HUES6 (cell line): Measurements from ENCODE around the gene SLCO2B1.

Experiments
- H3K27ac ChIP-seq: 2 replicates; pipeline ENCODE4 v1.7.0; 2013; ENCODE audit warnings: low read depth, mild to moderate bottlenecking, low read length, inconsistent platforms
- H3K27me3 ChIP-seq: 2 replicates; pipeline ENCODE4 v1.6.1; 2013; ENCODE audit warnings: low read length; ENCODE audit not compliant: control insufficient read depth, insufficient read depth
- H3K36me3 ChIP-seq: 2 replicates; pipeline ENCODE4 v1.6.1; 2013; ENCODE audit warnings: low read length; ENCODE audit not compliant: control insufficient read depth, insufficient read depth
- H3K4me1 ChIP-seq: 2 replicates; pipeline ENCODE4 v1.6.1; 2013; ENCODE audit warnings: low read length; ENCODE audit not compliant: control insufficient read depth, insufficient read depth
- H3K4me3 ChIP-seq: 2 replicates; pipeline ENCODE4 v1.5.1; 2013; ENCODE audit warnings: low read depth, low read length
- H3K9ac ChIP-seq: one replicate; pipeline ENCODE4 v1.6.1; 2013; ENCODE audit warnings: mild to moderate bottlenecking, low read length
- H3K9me3 ChIP-seq: 2 replicates; pipeline ENCODE4 v1.6.1; 2013; ENCODE audit warnings: low read depth, low read length; ENCODE audit not compliant: control insufficient read depth, insufficient read depth

The SLCO2B1 gene

DNA sequence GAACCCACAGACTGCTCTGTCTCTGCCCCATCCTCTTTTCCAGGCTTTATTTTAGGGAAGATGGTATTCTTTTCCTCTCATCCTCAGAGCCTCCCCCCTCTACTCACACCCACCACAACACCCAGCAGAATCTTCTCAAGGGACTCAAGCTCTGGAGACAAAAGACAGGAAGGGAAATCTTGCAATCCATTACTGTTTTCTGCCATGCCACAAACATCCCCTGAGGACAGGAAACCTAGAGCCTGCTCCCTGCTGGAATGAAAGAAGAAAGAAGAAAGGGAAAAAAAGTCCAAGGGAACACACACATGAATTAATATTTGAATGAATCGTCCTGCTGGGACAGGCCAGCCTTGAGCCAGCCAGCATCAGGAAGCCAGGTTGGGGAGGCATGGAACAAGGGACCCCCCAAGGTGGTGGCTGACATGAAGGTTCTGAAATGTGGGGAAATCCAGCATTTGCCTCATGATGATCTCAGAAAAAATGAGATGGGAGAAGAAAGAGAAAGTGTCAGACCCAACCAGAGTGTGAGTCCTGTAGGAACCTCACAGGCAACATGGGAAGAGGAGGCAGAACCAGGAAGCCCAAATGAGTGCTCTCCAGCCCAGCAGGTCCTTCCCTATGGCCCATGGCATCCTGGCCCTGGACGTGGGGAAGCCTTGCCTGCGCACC, 34.0 kb downstream of the SLCO2B1 start:
- Histone ChIP-seq H3K27ac (no peak overlapping the region), H3K9ac (no peak overlapping the region), H3K27me3 (no peaks in the 10 kb centered on the region), H3K36me3 (no peaks in the 10 kb centered on the region), H3K4me1 (peaks cover 10% of the 10 kb centered on the region), H3K4me3 (no peak overlapping the region; the same call in 1 of the 2 replicates), H3K9me3 (no peaks in the 10 kb centered on the region)

DNA sequence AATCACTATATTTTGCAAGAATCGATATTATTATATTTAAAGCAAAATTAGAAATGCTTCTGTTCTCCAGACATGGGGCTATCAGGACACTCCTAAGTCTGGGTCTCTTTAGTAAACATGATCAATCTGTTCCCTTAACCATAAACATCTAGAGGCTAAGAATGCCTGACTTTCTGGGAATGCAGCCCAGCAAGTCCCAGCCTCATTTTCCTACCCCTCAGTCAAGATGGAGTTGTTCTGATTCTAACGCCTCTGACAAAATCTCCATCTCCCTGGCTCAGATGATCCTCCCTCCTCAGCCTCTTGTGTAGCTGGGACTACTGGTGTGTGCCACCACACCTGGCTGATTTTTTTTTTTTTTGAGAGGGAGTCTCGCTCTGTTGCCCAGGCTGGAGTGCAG, 35.0 kb downstream of the SLCO2B1 start:
- Histone ChIP-seq H3K27me3 (no peaks in the 10 kb centered on the region), H3K36me3 (no peaks in the 10 kb centered on the region), H3K27ac (no peak overlapping the region), H3K4me1 (peaks cover 11% of the 10 kb centered on the region), H3K4me3 (no peak overlapping the region), H3K9me3 (no peaks in the 10 kb centered on the region), H3K9ac (no peak overlapping the region)

DNA sequence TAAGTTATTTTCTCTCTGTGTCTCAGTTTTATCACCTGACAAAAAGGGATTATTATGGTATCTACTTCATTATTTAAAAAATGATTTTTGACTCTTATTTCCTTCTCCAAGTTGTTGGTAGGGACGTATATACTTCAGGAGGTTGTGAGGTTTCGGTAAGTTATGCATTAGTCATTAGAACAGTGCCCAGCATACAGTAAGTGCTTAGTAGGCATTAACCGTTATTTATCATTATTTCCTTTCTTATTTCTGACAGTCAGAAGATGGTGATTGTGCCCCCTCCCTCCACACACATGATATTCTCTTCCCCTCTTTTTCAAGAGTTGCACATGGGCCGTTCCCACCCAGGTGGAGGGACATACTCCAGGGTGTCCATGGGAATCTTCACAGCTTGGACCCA, 36.1 kb downstream of the SLCO2B1 start:
- no peak overlapping the region for H3K9ac ChIP-seq
- no peak overlapping the region for H3K27ac ChIP-seq
- peaks cover 22% of the 10 kb centered on the region for H3K4me1 ChIP-seq

DNA sequence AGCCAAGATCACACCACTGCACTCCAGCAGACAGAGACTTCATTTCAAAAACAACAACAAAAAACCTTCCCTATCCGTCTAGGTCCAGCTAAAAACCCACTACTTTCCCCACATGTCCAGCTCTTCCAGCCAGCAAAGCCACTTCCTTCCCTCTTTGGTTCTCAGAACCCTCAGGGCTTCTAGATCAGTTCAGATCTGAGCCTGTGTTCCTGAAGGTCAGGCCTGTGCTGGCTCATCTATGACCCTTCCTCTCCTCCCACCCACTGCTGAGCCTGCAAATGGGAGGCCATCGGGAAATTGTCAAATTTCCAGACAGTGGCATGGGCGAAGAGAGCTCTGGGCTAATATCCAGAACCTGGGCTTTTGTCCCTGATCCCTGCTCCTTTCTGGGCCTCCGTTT, 37.8 kb downstream of the SLCO2B1 start:
- Histone ChIP-seq H3K4me1 (peaks cover 25% of the 10 kb centered on the region), H3K27me3 (no peaks in the 10 kb centered on the region), H3K27ac (no peak overlapping the region), H3K9me3 (no peaks in the 10 kb centered on the region), H3K9ac (no peak overlapping the region), H3K4me3 (no peak overlapping the region), H3K36me3 (no peaks in the 10 kb centered on the region)

More for the DNA sequence above, 36.1 kb downstream of the SLCO2B1 start:
- Histone ChIP-seq H3K4me3 (no peak overlapping the region), H3K27me3 (no peaks in the 10 kb centered on the region), H3K9me3 (no peaks in the 10 kb centered on the region), H3K36me3 (no peaks in the 10 kb centered on the region)

DNA sequence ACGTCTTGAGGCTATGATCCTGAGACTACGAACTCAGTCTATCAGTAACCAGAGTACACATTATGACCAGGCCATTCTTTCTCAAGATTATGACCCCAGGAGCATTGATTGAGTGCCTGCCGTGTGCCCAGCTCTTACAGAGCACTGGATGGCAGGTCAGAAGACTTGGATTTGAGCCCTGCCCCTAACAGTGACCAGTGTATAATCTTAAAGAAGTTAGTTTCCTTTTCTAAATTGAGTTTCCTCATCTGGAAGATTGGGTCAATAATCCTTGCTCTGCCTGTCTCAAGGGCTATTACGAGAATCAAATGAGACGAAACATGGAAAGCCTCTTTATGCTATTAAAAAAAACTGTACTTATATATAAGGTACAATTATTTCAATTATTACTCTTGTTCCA, 38.2 kb downstream of the SLCO2B1 start:
- Histone ChIP-seq H3K9me3 (no peaks in the 10 kb centered on the region), H3K4me3 (no peak overlapping the region), H3K27ac (no peak overlapping the region), H3K27me3 (no peaks in the 10 kb centered on the region), H3K9ac (no peak overlapping the region), H3K4me1 (peaks cover 25% of the 10 kb centered on the region), H3K36me3 (no peaks in the 10 kb centered on the region)

DNA sequence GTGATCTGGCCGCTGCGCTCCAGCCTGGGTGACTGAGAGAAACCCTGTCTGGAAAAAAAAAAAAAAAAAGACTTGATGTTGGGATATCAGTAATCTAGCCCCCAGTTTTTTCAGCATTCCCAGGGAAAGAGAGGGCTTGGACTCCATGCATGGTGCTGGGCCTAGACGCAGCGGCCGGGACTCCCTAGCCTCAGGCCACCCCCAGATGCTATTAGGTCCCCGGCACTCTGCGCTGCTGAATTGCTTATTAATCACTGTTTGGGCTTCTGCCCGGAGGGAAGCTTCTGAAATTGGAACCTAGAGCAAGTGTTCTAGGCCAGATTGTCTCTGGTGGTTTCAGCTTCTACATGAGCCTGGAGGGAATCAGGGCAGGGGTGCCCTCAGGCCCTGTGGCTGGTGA, 39.0 kb downstream of the SLCO2B1 start:
- Histone ChIP-seq H3K9me3 (no peaks in the 10 kb centered on the region), H3K27me3 (no peaks in the 10 kb centered on the region; the same call in 1 of the 2 replicates), H3K27ac (no peak overlapping the region), H3K4me1 (peaks cover 19% of the 10 kb centered on the region), H3K9ac (no peak overlapping the region), H3K36me3 (no peaks in the 10 kb centered on the region), H3K4me3 (no peak overlapping the region)

DNA sequence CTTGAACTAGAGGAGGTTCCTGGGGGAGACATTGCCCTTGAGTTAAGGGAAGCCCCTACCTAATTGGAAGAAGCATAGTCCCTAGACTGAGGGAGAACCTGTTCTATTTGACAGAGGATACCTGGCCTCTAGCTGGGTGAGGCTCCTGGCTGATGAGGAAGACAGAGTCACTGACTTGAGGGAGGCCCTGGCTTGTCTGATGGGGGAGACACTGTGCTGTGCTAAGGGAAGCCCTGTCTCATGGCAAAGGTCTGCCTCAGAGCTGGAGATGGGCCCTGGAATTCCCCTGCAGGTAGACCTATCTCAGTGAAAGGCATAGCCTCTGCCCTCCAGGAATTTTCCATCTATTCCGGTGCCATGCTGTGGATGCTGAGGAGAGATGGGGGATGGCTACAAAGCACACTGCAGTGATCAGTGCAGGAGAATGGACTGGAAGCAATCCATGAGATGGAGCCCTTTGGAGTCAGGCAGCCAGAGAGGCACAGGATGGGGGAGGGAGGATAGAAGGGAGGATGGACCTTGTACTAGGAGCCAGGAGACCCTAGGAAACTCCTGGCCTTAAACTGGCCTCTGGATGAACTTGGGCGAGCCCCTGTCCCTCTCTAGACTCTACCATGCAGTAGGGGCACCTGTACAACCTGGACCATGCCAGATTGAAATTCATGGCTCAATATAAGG, 39.9 kb downstream of the SLCO2B1 start:
- H3K4me1 ChIP-seq: peaks cover 15% of the 10 kb centered on the region
- no peak overlapping the region for H3K27ac ChIP-seq
- H3K36me3 ChIP-seq: no peaks in the 10 kb centered on the region
- no peak overlapping the region for H3K4me3 ChIP-seq
- no peaks in the 10 kb centered on the region for H3K9me3 ChIP-seq
- no peaks in the 10 kb centered on the region; the same call in 1 of the 2 replicates for H3K27me3 ChIP-seq
- H3K9ac ChIP-seq: no peak overlapping the region

DNA sequence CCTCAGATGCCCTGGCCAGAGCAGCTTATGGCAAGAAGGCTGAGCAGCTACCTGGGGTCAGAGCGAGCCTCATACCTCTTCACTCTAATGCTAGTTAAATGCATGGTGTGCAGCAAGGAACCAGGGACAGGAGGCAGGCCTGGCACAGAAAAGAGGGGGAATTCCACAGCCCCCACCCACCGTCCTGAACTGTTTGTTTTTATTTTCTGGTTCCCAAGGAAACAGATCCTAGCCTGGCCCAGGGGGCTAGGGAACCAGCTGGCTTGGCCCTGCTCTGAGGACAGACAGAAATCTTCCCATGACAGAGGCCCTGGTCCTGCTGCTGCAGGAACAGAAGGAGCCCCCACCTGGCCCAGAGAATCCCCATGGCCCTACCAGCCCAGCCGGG, 40.4 kb downstream of the SLCO2B1 start:
- H3K27ac ChIP-seq: no peak overlapping the region
- peaks cover 15% of the 10 kb centered on the region for H3K4me1 ChIP-seq
- H3K27me3 ChIP-seq: no peaks in the 10 kb centered on the region; the same call in 1 of the 2 replicates

DNA sequence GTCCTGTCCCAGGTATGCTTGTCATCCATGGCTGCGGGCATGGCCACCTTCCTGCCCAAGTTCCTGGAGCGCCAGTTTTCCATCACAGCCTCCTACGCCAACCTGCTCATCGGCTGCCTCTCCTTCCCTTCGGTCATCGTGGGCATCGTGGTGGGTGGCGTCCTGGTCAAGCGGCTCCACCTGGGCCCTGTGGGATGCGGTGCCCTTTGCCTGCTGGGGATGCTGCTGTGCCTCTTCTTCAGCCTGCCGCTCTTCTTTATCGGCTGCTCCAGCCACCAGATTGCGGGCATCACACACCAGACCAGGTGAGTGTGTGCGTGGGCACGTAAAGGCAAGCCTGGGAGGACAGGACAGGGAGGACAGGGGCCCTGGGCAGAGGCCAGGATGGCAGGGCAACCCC, 42.4 kb downstream of the SLCO2B1 start:
- H3K27ac ChIP-seq: no peak overlapping the region
- H3K4me1 ChIP-seq: peaks cover 15% of the 10 kb centered on the region
- H3K9ac ChIP-seq: no peak overlapping the region
- H3K27me3 ChIP-seq: no peaks in the 10 kb centered on the region; the same call in 1 of the 2 replicates
- H3K4me3 ChIP-seq: no peak overlapping the region
- no peaks in the 10 kb centered on the region for H3K36me3 ChIP-seq
- H3K9me3 ChIP-seq: no peaks in the 10 kb centered on the region

More for the DNA sequence above, 40.4 kb downstream of the SLCO2B1 start:
- Histone ChIP-seq H3K4me3 (no peak overlapping the region), H3K36me3 (no peaks in the 10 kb centered on the region), H3K9ac (no peak overlapping the region), H3K9me3 (no peaks in the 10 kb centered on the region)

DNA sequence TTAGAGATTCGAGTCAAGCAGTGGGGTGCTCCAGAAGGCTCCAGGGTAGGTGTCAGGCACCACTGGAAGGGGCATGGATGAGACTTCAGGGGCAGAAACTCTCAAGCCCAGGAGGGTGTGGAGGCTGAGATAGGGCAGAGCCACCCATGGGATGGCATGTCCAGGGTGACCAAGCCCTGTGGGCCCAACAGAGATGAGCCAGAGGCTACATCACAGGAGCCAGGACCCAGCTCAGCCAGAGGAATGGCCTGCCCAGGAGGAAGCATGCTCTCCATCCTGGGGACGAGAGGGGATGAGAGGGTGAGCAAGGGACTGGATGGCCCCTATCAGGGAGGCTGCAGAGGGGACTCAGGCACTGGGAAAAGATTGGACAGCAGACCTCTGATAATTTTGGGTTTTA, 42.8 kb downstream of the SLCO2B1 start:
- no peak overlapping the region for H3K27ac ChIP-seq
- no peaks in the 10 kb centered on the region for H3K36me3 ChIP-seq
- no peaks in the 10 kb centered on the region for H3K9me3 ChIP-seq
- H3K4me1 ChIP-seq: peaks cover 15% of the 10 kb centered on the region
- H3K9ac ChIP-seq: no peak overlapping the region
- H3K4me3 ChIP-seq: no peak overlapping the region
- no peaks in the 10 kb centered on the region; the same call in 1 of the 2 replicates for H3K27me3 ChIP-seq

DNA sequence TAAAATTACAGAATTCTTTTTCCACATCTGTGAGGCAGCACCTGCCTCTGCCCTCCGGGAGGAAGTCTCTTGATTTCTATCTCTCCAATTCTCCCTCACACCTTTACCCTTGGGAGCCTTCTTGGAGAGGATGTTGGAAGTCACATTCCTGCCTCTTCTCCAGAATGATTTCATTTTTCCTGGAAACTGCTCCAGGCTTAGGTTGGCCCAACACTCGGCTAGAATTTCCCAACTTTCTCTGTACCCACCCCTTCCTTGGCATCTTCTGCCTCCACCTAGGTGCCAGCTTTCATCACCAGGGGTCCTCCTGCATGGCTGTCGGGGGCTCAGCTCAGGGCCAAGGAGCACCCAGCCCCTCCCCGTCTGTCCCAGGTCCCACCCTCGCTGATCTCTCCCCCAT, 43.2 kb downstream of the SLCO2B1 start:
- Histone ChIP-seq H3K4me3 (no peak overlapping the region), H3K9ac (no peak overlapping the region), H3K9me3 (no peaks in the 10 kb centered on the region), H3K36me3 (no peaks in the 10 kb centered on the region), H3K4me1 (peaks cover 15% of the 10 kb centered on the region), H3K27me3 (no peaks in the 10 kb centered on the region; the same call in 1 of the 2 replicates), H3K27ac (no peak overlapping the region)
